H9 (cell line): ENCODE results near the gene USP20. TPM values are rescaled to one million over a fixed set of nuclear protein-coding genes. Genes with fewer than 3 reads are reported as not detected.

Source experiments
- DNase-seq: peaks from one replicate; pipeline ENCODE4 v3.0.0-alpha.2; 2017
- H2AFZ ChIP-seq: one replicate; pipeline ENCODE4 v1.6.1; 2013; ENCODE audit warnings: mild to moderate bottlenecking, low read length, control low read depth, moderate library complexity
- H2AK5ac ChIP-seq: 2 replicates; pipeline ENCODE4 v1.6.1; 2013; ENCODE audit warnings: low read length, control low read depth, mixed read lengths; ENCODE audit not compliant: insufficient read length
- H2BK120ac ChIP-seq: one replicate; pipeline ENCODE4 v1.6.1; 2013; ENCODE audit warnings: low read depth, mild to moderate bottlenecking, low read length, control low read depth, inconsistent platforms; ENCODE audit not compliant: poor library complexity, severe bottlenecking
- H2BK12ac ChIP-seq: 2 replicates; pipeline ENCODE4 v1.6.1; 2013; ENCODE audit warnings: low read length, control low read depth, mixed read lengths, low read depth; ENCODE audit not compliant: insufficient read length
- H2BK15ac ChIP-seq: 2 replicates; pipeline ENCODE4 v1.6.1; 2013; ENCODE audit warnings: low read depth, low read length, control low read depth
- H2BK20ac ChIP-seq: one replicate; pipeline ENCODE4 v1.6.1; 2013; ENCODE audit warnings: low read depth, mild to moderate bottlenecking, low read length, control low read depth, inconsistent platforms; ENCODE audit not compliant: poor library complexity, severe bottlenecking
- H2BK5ac ChIP-seq: 2 replicates; pipeline ENCODE4 v1.6.1; 2013; ENCODE audit warnings: low read length, control low read depth, mixed read lengths; ENCODE audit not compliant: insufficient read length
- H3K14ac ChIP-seq: 2 replicates; pipeline ENCODE4 v1.6.1; 2013; ENCODE audit warnings: low read length, control low read depth; ENCODE audit not compliant: insufficient read depth
- H3K18ac ChIP-seq: 2 replicates; pipeline ENCODE4 v1.6.1; 2013; ENCODE audit warnings: low read depth, mild to moderate bottlenecking, mixed read lengths, low read length, control low read depth; ENCODE audit not compliant: insufficient read length
- H3K23ac ChIP-seq: 2 replicates; pipeline ENCODE4 v1.6.1; 2013; ENCODE audit warnings: low read length, control low read depth, mixed read lengths, low read depth; ENCODE audit not compliant: insufficient read length
- H3K23me2 ChIP-seq: 2 replicates; pipeline ENCODE4 v1.6.1; 2013; ENCODE audit warnings: low read depth, mild to moderate bottlenecking, mixed read lengths, low read length, control low read depth; ENCODE audit not compliant: insufficient read length, poor library complexity, severe bottlenecking
- H3K27ac ChIP-seq: 2 replicates; pipeline ENCODE4 v1.5.1; 2013; ENCODE audit warnings: low read length, control low read depth, mixed read lengths, low read depth; ENCODE audit not compliant: insufficient read length
- H3K27me3 ChIP-seq: 2 replicates; pipeline ENCODE4 v1.6.1; 2013; ENCODE audit warnings: low read length, control low read depth, inconsistent platforms; ENCODE audit not compliant: insufficient read depth
- H3K4ac ChIP-seq: 2 replicates; pipeline ENCODE4 v1.6.1; 2013; ENCODE audit warnings: low read depth, mild to moderate bottlenecking, control low read depth, inconsistent platforms, low read length, moderate library complexity
- H3K4me1 ChIP-seq: 2 replicates; pipeline ENCODE4 v1.6.1; 2013; ENCODE audit warnings: low read length, control low read depth, inconsistent platforms; ENCODE audit not compliant: insufficient read depth
- H3K4me2 ChIP-seq: 2 replicates; pipeline ENCODE4 v1.6.1; 2013; ENCODE audit warnings: low read length, control low read depth, mixed read lengths; ENCODE audit not compliant: insufficient read length, insufficient read depth
- H3K56ac ChIP-seq: 2 replicates; pipeline ENCODE4 v1.6.1; 2013; ENCODE audit warnings: low read depth, mild to moderate bottlenecking, mixed read lengths, low read length, control low read depth; ENCODE audit not compliant: insufficient read length
- H3K79me1 ChIP-seq: 2 replicates; pipeline ENCODE4 v1.6.1; 2013; ENCODE audit warnings: low read depth, mild to moderate bottlenecking, moderate library complexity, low read length, control low read depth, inconsistent platforms; ENCODE audit not compliant: insufficient read depth, poor library complexity, severe bottlenecking
- H3K79me2 ChIP-seq: 2 replicates; pipeline ENCODE4 v1.6.1; 2013; ENCODE audit warnings: low read length, control low read depth, inconsistent platforms; ENCODE audit not compliant: insufficient read depth
- H3K9ac ChIP-seq: 2 replicates; pipeline ENCODE4 v1.6.1; 2013; ENCODE audit warnings: low read length, control low read depth, mixed read lengths; ENCODE audit not compliant: insufficient read length; ENCODE audit errors: extremely low read depth
- H3K9me3 ChIP-seq: one replicate; pipeline ENCODE4 v1.6.1; 2013; ENCODE audit warnings: low read depth, low read length, inconsistent platforms; ENCODE audit not compliant: control insufficient read depth
- H3T11ph ChIP-seq: one replicate; pipeline ENCODE4 v1.6.1; 2013; ENCODE audit warnings: mild to moderate bottlenecking, low read length, control low read depth, inconsistent platforms
- H4K20me1 ChIP-seq: one replicate; pipeline ENCODE4 v1.6.1; 2013; ENCODE audit not compliant: control insufficient read depth, insufficient read length, insufficient read depth
- H4K5ac ChIP-seq: 2 replicates; pipeline ENCODE4 v1.6.1; 2013; ENCODE audit warnings: low read depth, mild to moderate bottlenecking, mixed read lengths, low read length, control low read depth; ENCODE audit not compliant: insufficient read length
- H4K8ac ChIP-seq: replicated peaks from 2 replicates; pipeline ENCODE4 v1.6.1; 2013; ENCODE audit warnings: low read length, control low read depth, mixed read lengths, low read depth; ENCODE audit not compliant: insufficient read length
- H4K91ac ChIP-seq: 2 replicates; pipeline ENCODE4 v1.6.1; 2013; ENCODE audit warnings: low read depth, mild to moderate bottlenecking, moderate library complexity, mixed read lengths, low read length, control low read depth; ENCODE audit not compliant: insufficient read length
- H3K27ac Mint-ChIP-seq, 3 experiments: 2 replicates in 2 of 3; 3 replicates in 1 of 3; pipeline ENCODE4 v1.8.0; 2020 to 2021; ENCODE audit warnings: mixed read lengths in 3 of 3, mild to moderate bottlenecking in 1 of 3, moderate library complexity in 1 of 3
- H3K27me3 Mint-ChIP-seq: 2 replicates; pipeline ENCODE4 v1.8.0; 2021; ENCODE audit warnings: low read depth, mild to moderate bottlenecking, moderate library complexity, mixed read lengths
- H3K36me3 Mint-ChIP-seq, 3 experiments: 2 replicates in 2 of 3; 3 replicates in 1 of 3; pipeline ENCODE4 v1.8.0; 2020 to 2021; ENCODE audit warnings: low read depth in 3 of 3, mixed read lengths in 3 of 3; ENCODE audit not compliant: insufficient read depth in 1 of 3
- H3K4me1 Mint-ChIP-seq, 2 experiments: 2 replicates each; pipeline ENCODE4 v1.8.0; 2020; ENCODE audit warnings: mixed read lengths in 2 of 2
- H3K4me3 Mint-ChIP-seq, 2 experiments: 2 replicates in 1 of 2; 3 replicates in 1 of 2; pipeline ENCODE4 v1.8.0; 2020 to 2021; ENCODE audit warnings: mild to moderate bottlenecking in 2 of 2, mixed read lengths in 2 of 2, moderate library complexity in 1 of 2
- H3K9me3 Mint-ChIP-seq, 2 experiments: 2 replicates in 1 of 2; 3 replicates in 1 of 2; pipeline ENCODE4 v1.8.0; 2020; ENCODE audit warnings: mild to moderate bottlenecking in 2 of 2, mixed read lengths in 2 of 2, moderate library complexity in 1 of 2
- CTCF ChIP-seq: fragments of 200-600 bp; sonication (generic); conservative IDR thresholded peaks from 3 replicates; pipeline ENCODE4 v1.8.0; 2021; ENCODE audit warnings: antibody characterized with exemption, mild to moderate bottlenecking
- WGBS: extraction: QIAGEN DNeasy Blood & Tissue Kit; methylation state at CpG from one replicate; pipeline ENCODE4 v1.1.7; 2013; ENCODE audit warnings: missing lambda C conversion rate, low lambda C conversion rate, mixed read lengths; ENCODE audit not compliant: insufficient read length; ENCODE audit errors: extremely low coverage; 5-methylcytosine and 5-hydroxymethylcytosine counted together
- total RNA-seq: library from RNA; stranded (reverse); gene quantifications from 2 replicates; pipeline ENCODE4 v1.2.1, GENCODE V29; 2021

The USP20 gene
- total RNA-seq, 1 experiment from 2014 or later = 20.9 TPM

- no peak overlapping the region for H4K91ac ChIP-seq
- no peak overlapping the region for H3K4ac ChIP-seq
- H3K14ac ChIP-seq = no peak overlapping the region
- no peak overlapping the region for H3K18ac ChIP-seq
- no CpG with 5 or more reads among the region's 4 CpGs for WGBS
- TF ChIP-seq CTCF = no peak
- H3K9me3 Mint-ChIP-seq = no peaks in the 10 kb centered on the region; a peak in 1 of 5 replicates
- H3K27ac ChIP-seq = no peak overlapping the region
- no peak overlapping the region for H2AK5ac ChIP-seq
- H2BK5ac ChIP-seq = no peak overlapping the region
- peaks cover 6 to 10% of the 10 kb centered on the region in 2 experiments for H3K4me1 Mint-ChIP-seq
- no peaks in the 10 kb centered on the region for H3K79me1 ChIP-seq
- H3K4me1 ChIP-seq = peaks cover 3% of the 10 kb centered on the region; the same call in 1 of the 2 replicates
- H3T11ph ChIP-seq = no peak overlapping the region
- peaks cover 6% of the 10 kb centered on the region for H3K23me2 ChIP-seq
- no peak overlapping the region for H2BK15ac ChIP-seq
- no peak for DNase-seq
- H2BK20ac ChIP-seq = no peak overlapping the region
- no peak overlapping the region for H2BK120ac ChIP-seq
- H3K23ac ChIP-seq = no peak overlapping the region
- H3K4me2 ChIP-seq = no peak overlapping the region
- no peaks in the 10 kb centered on the region for H4K20me1 ChIP-seq
- no peak overlapping the region for H2BK12ac ChIP-seq
- H3K9me3 ChIP-seq = no peaks in the 10 kb centered on the region
- no peaks in the 10 kb centered on the region for H3K79me2 ChIP-seq
- no peaks in the 10 kb centered on the region for H3K27me3 Mint-ChIP-seq
- no peak overlapping the region for H4K5ac ChIP-seq
- H3K4me3 Mint-ChIP-seq = peak overlapping the region in 1 of 2 experiments; percentile 11; a peak in 1 of 5 replicates
- no peak overlapping the region for H2AFZ ChIP-seq
- H3K27me3 ChIP-seq = no peaks in the 10 kb centered on the region
- H3K56ac ChIP-seq = no peak overlapping the region
- peaks cover 22 to 57% (median 39%) of the 10 kb centered on the region in 3 experiments; a peak in 6 of 7 replicates for H3K36me3 Mint-ChIP-seq
- no peak overlapping the region for H4K8ac ChIP-seq
- H3K27ac Mint-ChIP-seq = no peak overlapping the region
- H3K9ac ChIP-seq = no peak overlapping the region
Measured at GRCh38 chr9:129806061-129806460, 29.2 kb upstream of the USP20 start.
